Suprapubic skin (tissue), 4 donors: ENCODE results near the gene XYLT1. TPM values are rescaled to one million over a fixed set of nuclear protein-coding genes. Genes with fewer than 3 reads are reported as not detected.

Source experiments
- DNase-seq, 2 donors: peaks; one replicate each; pipeline ENCODE4 v3.0.0-alpha.2; 2019; ENCODE audit warnings: low spot score in 2 of 2
- H3K27ac ChIP-seq: fragments of 200-600 bp; sonication (generic); one replicate; pipeline ENCODE4 v1.5.1; 2019
- H3K27me3 ChIP-seq: fragments of 200-600 bp; sonication (generic); one replicate; pipeline ENCODE4 v1.5.1; 2019
- H3K36me3 ChIP-seq: fragments of 200-600 bp; sonication (generic); one replicate; pipeline ENCODE4 v1.5.1; 2019
- H3K4me1 ChIP-seq: fragments of 200-600 bp; sonication (generic); one replicate; pipeline ENCODE4 v1.5.1; 2019
- H3K4me3 ChIP-seq: fragments of 200-600 bp; sonication (generic); one replicate; pipeline ENCODE4 v1.5.1; 2019; ENCODE audit warnings: mild to moderate bottlenecking
- H3K9me3 ChIP-seq: fragments of 200-600 bp; sonication (generic); one replicate; pipeline ENCODE4 v1.5.1; 2019
- CTCF ChIP-seq, 2 donors: fragments of 200-600 bp in 1 of 2; fragments of 450-650 bp in 1 of 2; sonication (generic) in 1 of 2; IDR thresholded peaks; one replicate each; pipeline ENCODE4 v1.5.1; 2016 to 2019; ENCODE audit warnings: antibody characterized with exemption in 2 of 2, mild to moderate bottlenecking in 1 of 2, moderate library complexity in 1 of 2
- EP300 ChIP-seq: sonication (generic); formaldehyde crosslinking; IDR thresholded peaks from one replicate; pipeline ENCODE4 v1.6.1; 2017; ENCODE audit warnings: antibody characterized with exemption
- POLR2A ChIP-seq, 2 donors: fragments of 450-650 bp; IDR thresholded peaks; one replicate each; pipeline ENCODE4 v1.6.1; 2017; ENCODE audit warnings: antibody characterized with exemption in 2 of 2, mild to moderate bottlenecking in 2 of 2, moderate library complexity in 2 of 2
- POLR2AphosphoS5 ChIP-seq, 3 donors: sonication (generic); formaldehyde crosslinking; IDR thresholded peaks; one replicate each; pipeline ENCODE4 v1.6.1; 2017; ENCODE audit warnings: antibody characterized with exemption in 3 of 3
- whole genome bisulfite sequencing: methylation state at CpG from one replicate; pipeline ENCODE4 v1.1.5; 2018; 5-methylcytosine and 5-hydroxymethylcytosine counted together
- total RNA-seq, 4 donors: library from RNA; depleted of rRNA; stranded (reverse); fragments of >200 nt; gene quantifications; one replicate each; pipeline ENCODE4 v1.1.0, GENCODE V29; 2016

XYLT1 gene
- total RNA-seq, 4 donors from 2014 or later = 23.5 to 30.6 (median 25.7) TPM

- H3K36me3 ChIP-seq = no peaks in the 10 kb centered on the region
- H3K4me3 ChIP-seq = no peak overlapping the region
- H3K27me3 ChIP-seq = no peaks in the 10 kb centered on the region
- WGBS = 82% methylated on average over 8 of the region's 8 CpGs
- DNase-seq = no peak
- H3K9me3 ChIP-seq = no peaks in the 10 kb centered on the region
- no peak overlapping the region for H3K27ac ChIP-seq
- no peak for TF ChIP-seq EP300
- TF ChIP-seq POLR2A (IDR thresholded peaks at IDR 0.05) = no peak
- TF ChIP-seq CTCF (IDR thresholded peaks at IDR 0.05) = no peak
- no peak for TF ChIP-seq POLR2AphosphoS5 (IDR thresholded peaks at IDR 0.05)
- H3K4me1 ChIP-seq = peaks cover 5% of the 10 kb centered on the region
Measured at GRCh38 chr16:17238285-17239028, 232.3 kb downstream of the XYLT1 start.

- H3K36me3 ChIP-seq = no peaks in the 10 kb centered on the region
- H3K27ac ChIP-seq = no peak overlapping the region
- H3K27me3 ChIP-seq = no peaks in the 10 kb centered on the region
- peaks cover 9% of the 10 kb centered on the region for H3K4me1 ChIP-seq
- no peak for DNase-seq
- 86% methylated on average over 8 of the region's 8 CpGs for WGBS
- TF ChIP-seq POLR2AphosphoS5 (IDR thresholded peaks at IDR 0.05) (no peak), CTCF (IDR thresholded peaks at IDR 0.05) (no peak), POLR2A (IDR thresholded peaks at IDR 0.05) (no peak), EP300 (no peak)
- no peaks in the 10 kb centered on the region for H3K9me3 ChIP-seq
- H3K4me3 ChIP-seq = no peak overlapping the region
Measured at GRCh38 chr16:17237350-17237944, 233.3 kb downstream of the XYLT1 start.

- no peak for DNase-seq
- Histone ChIP-seq H3K27me3 (no peaks in the 10 kb centered on the region), H3K4me3 (no peak overlapping the region), H3K27ac (no peak overlapping the region), H3K36me3 (no peaks in the 10 kb centered on the region), H3K9me3 (no peaks in the 10 kb centered on the region), H3K4me1 (peaks cover 9% of the 10 kb centered on the region)
- 76% methylated on average over 10 of the region's 10 CpGs for WGBS
- TF ChIP-seq POLR2A (IDR thresholded peaks at IDR 0.05) (no peak), POLR2AphosphoS5 (IDR thresholded peaks at IDR 0.05) (no peak), CTCF (IDR thresholded peaks at IDR 0.05) (no peak), EP300 (no peak)
Measured at GRCh38 chr16:17235147-17235815, 235.5 kb downstream of the XYLT1 start.

GRCh38 chr16:17233318-17234002, 237.3 kb downstream of the XYLT1 start:
- Histone ChIP-seq H3K4me3 (no peak overlapping the region), H3K27me3 (no peaks in the 10 kb centered on the region), H3K4me1 (peaks cover 16% of the 10 kb centered on the region), H3K27ac (no peak overlapping the region), H3K36me3 (no peaks in the 10 kb centered on the region), H3K9me3 (no peaks in the 10 kb centered on the region)
- TF ChIP-seq CTCF (IDR thresholded peaks at IDR 0.05) = no peak
- TF ChIP-seq POLR2AphosphoS5 (IDR thresholded peaks at IDR 0.05) = no peak
- no peak for TF ChIP-seq POLR2A (IDR thresholded peaks at IDR 0.05)
- DNase-seq = no peak
- WGBS = 64% methylated on average over 13 of the region's 13 CpGs
